Choroid plexus epithelial cell (primary cell): Measurements from ENCODE around the gene SYNE3.

Experiments used
- DNase-seq: peaks from one replicate; pipeline ENCODE4 v3.0.0-alpha.2; 2010; ENCODE audit warnings: low read depth
- H3K4me3 ChIP-seq: 2 replicates; pipeline ENCODE4 v1.5.1; 2011; ENCODE audit warnings: low read depth, mild to moderate bottlenecking, control low read depth, low read length, moderate library complexity
- TF ChIP-seq, protein P1 (sequence below): conservative IDR thresholded peaks from 2 replicates; pipeline ENCODE4 v1.5.1; 2011; ENCODE audit warnings: low read depth, mild to moderate bottlenecking, control low read depth, inconsistent platforms, low read length, moderate library complexity

SYNE3 gene

DNA sequence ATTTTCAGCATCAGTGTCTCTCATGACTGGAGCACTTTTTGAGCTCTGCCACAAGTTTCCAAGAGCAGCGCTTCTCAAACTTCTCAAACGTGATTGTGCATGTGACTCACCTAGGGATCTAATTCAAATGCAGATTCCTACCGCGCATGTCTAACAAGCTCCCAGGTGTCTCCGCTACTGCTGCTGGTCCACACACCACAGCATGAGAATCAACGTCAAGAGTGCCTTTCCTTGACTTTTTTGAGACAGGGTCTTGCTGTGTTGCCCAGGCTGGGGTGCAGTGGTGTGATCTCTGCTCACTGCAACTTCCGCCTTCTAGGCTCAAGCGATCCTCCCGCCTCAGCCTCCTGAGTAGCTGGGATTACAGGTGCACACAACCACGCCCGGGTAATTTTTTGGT lies 40.8 kb upstream of the SYNE3 start:
- TF ChIP-seq, protein P1, sequence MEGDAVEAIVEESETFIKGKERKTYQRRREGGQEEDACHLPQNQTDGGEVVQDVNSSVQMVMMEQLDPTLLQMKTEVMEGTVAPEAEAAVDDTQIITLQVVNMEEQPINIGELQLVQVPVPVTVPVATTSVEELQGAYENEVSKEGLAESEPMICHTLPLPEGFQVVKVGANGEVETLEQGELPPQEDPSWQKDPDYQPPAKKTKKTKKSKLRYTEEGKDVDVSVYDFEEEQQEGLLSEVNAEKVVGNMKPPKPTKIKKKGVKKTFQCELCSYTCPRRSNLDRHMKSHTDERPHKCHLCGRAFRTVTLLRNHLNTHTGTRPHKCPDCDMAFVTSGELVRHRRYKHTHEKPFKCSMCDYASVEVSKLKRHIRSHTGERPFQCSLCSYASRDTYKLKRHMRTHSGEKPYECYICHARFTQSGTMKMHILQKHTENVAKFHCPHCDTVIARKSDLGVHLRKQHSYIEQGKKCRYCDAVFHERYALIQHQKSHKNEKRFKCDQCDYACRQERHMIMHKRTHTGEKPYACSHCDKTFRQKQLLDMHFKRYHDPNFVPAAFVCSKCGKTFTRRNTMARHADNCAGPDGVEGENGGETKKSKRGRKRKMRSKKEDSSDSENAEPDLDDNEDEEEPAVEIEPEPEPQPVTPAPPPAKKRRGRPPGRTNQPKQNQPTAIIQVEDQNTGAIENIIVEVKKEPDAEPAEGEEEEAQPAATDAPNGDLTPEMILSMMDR, result no peak
- DNase-seq, result no peak
- no peak overlapping the region for H3K4me3 ChIP-seq

GRCh38 chr14:95555053-95555452 lies 38.6 kb upstream of the SYNE3 start:
- DNase-seq, result no peak
- H3K4me3 ChIP-seq, result no peak overlapping the region
- TF ChIP-seq, protein P1, result no peak

DNA sequence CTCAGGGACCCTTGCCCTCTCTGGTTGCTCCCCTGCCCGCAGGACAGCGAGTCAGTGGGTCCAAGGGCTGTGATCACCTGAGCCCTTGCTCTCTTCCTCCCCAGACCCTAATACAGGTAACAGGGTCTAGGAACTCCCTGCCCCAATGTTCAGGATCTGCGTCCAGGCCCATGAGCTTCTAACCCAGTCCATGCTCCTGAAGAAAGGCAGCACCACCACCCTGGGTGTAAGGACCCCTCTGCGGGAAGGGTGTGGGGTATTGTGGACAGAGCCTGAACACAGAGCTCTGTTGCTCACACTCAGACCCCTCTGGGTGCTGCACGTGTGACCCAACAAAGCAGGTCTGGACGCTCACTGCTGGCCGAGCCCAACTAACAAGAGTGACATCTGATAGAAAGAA lies 36.7 kb upstream of the SYNE3 start:
- TF ChIP-seq, protein P1, result no peak
- H3K4me3 ChIP-seq, result no peak overlapping the region
- DNase-seq, result no peak

DNA sequence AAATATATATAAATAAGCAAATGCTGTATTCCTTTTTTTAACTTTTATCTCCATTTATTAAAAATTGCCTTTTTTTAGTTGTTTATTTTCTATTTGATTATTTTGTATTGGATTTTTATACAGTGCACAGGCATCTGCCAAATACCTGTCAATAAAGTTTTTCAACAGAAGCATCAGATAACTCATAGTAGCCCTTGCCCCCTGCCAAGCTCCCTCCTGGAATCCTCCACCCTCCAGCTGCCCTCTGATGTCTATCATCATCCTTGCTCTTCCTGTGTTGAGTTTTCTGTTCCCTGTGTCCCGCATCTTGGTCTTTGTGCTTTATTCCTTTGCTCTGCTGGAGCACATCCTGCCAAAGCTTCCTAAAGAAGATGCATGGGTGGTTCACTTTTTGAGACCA lies 35.0 kb upstream of the SYNE3 start:
- TF ChIP-seq, protein P1, result no peak
- no peak for DNase-seq

DNA sequence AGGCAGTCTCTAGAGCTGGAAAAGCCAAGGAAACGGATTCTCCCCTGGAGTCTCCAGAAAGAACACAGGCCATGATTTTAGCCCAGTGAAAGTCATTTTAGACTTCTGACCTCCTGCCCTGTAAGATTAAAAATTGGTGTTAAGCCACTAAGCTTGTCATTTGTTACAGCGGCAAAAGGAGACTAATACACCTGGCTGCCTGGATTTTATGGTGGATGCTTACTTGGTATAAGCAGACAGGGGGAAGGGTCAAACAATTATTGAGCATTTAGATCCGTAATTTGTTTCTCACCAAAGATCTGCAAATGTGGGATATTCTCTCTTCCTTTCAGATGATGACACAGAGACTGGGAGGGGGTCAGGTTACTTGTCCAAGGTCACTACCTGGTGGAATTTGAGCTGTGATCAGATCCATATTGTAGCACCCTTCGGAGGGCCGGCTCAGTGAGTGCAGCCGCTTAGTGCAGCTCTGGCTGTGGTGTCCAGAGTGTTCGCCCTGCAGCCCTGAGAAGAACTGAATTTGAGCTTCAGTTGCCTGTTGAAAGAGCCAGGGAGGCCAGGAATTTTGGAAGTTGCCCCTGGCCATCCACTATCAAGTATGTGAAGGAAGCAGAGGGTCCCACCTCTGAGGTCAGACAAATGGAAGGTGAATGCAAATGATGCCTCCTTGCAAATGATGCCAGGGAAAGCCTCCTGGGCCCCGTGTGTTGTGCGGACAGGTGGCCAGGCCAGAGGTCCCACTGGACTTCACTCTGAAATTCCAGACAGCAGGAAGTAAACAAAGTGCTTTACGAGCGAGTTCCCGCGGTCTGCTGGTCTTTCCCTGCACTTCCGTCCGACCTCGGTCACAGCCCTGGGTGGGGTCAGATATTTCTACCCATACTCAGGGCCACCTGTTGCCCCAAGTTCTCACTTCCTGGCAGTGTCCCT lies 33.5 kb upstream of the SYNE3 start:
- TF ChIP-seq, protein P1, result no peak
- no peak overlapping the region for H3K4me3 ChIP-seq
- DNase-seq, result no peak

More for the DNA sequence above, 35.0 kb upstream of the SYNE3 start:
- H3K4me3 ChIP-seq, result no peak overlapping the region

- no peak overlapping the region for H3K4me3 ChIP-seq
- TF ChIP-seq, protein P1, result no peak
- DNase-seq, result no peak
Observed at GRCh38 chr14:95548328-95548929, 32.0 kb upstream of the SYNE3 start.
